Pons (tissue), 1 donor: Measurements from ENCODE around the gene SNRNP70.
A peak's percentile ranks its signal among the peaks of the same experiment; 100 is the strongest.
"Not testable (repeated sequence)": the region's sequence is repeated elsewhere in the genome, so short reads cannot be mapped to it uniquely, and the experiment has no call there.

Experiments
- DNase-seq: peaks from one replicate; pipeline ENCODE4 v3.0.0-alpha.2; 2016; ENCODE audit warnings: low spot score

Gene SNRNP70

GRCh38 chr19:49085020-49085867, at the start of gene SNRNP70:
Gene SNRNP70 (plus strand): TSS chr19:49085451. CDS start chr19:49086415, 964 bp downstream.
- peak; percentile 98 for DNase-seq

- DNase-seq = not testable (repeated sequence)
Measured at GRCh38 chr19:49036815-49037214, 48.4 kb upstream of the SNRNP70 start, which contains the start of gene CGB1. Gene CGB1 (minus strand): TSS chr19:49036895. CDS start chr19:49036711, 184 bp downstream.

GRCh38 chr19:49038111-49038510, 47.1 kb upstream of the SNRNP70 start:
- DNase-seq = not testable (repeated sequence)

- not testable (repeated sequence) for DNase-seq
Measured at GRCh38 chr19:49038557-49039276, 46.5 kb upstream of the SNRNP70 start.

GRCh38 chr19:49039736-49040135, 45.5 kb upstream of the SNRNP70 start:
- not testable (repeated sequence) for DNase-seq

GRCh38 chr19:49042177-49042576, 43.1 kb upstream of the SNRNP70 start:
- no peak for DNase-seq

- not testable (repeated sequence) for DNase-seq
Measured at GRCh38 chr19:49042666-49043065, 42.6 kb upstream of the SNRNP70 start.

- DNase-seq = not testable (repeated sequence)
Measured at GRCh38 chr19:49043548-49043947, 41.7 kb upstream of the SNRNP70 start, which contains the start of gene CGB5. Gene CGB5 (plus strand): TSS chr19:49043848. CDS start chr19:49044210, 362 bp downstream.

- not testable (repeated sequence) for DNase-seq
Measured at GRCh38 chr19:49049011-49049410, 36.2 kb upstream of the SNRNP70 start, which contains the start of gene CGB8. Gene CGB8 (minus strand): TSS chr19:49049111. CDS start chr19:49048739, 372 bp downstream.

GRCh38 chr19:49049834-49050233, 35.4 kb upstream of the SNRNP70 start:
- not testable (repeated sequence) for DNase-seq

- not testable (repeated sequence) for DNase-seq
Measured at GRCh38 chr19:49050376-49051033, 34.7 kb upstream of the SNRNP70 start.

GRCh38 chr19:49056101-49056901, 28.9 kb upstream of the SNRNP70 start:
- DNase-seq = peak; percentile 2

- DNase-seq = not testable (repeated sequence)
Measured at GRCh38 chr19:49056902-49057596, 28.2 kb upstream of the SNRNP70 start.

- DNase-seq = no peak
Measured at GRCh38 chr19:49057636-49058234, 27.5 kb upstream of the SNRNP70 start, which contains the start of gene CGB7. Gene CGB7 (minus strand): TSS chr19:49057749. CDS start chr19:49055375, 2,374 bp downstream.

- DNase-seq = no peak
Measured at GRCh38 chr19:49058562-49058961, 26.7 kb upstream of the SNRNP70 start.

- no peak for DNase-seq
Measured at GRCh38 chr19:49059053-49059452, 26.2 kb upstream of the SNRNP70 start.

GRCh38 chr19:49061000-49061399, 24.3 kb upstream of the SNRNP70 start:
- DNase-seq = no peak

GRCh38 chr19:49061445-49061844, 23.8 kb upstream of the SNRNP70 start:
- no peak for DNase-seq

GRCh38 chr19:49064029-49064629, 21.1 kb upstream of the SNRNP70 start:
- DNase-seq = no peak
